HG03521 (cell line): ENCODE measurements around the gene BRAT1.

Source experiments
- ATAC-seq: cut with Tn5 transposase; IDR thresholded peaks from one replicate; pipeline ENCODE4 v1.9.1; 2021; ENCODE audit warnings: mild to moderate bottlenecking, moderate library complexity; ENCODE audit not compliant: unreplicated experiment

The BRAT1 gene

GRCh38 chr7:2514473-2515423, 40.6 kb downstream of the BRAT1 start:
- ATAC-seq: no peak

GRCh38 chr7:2513702-2514101, 41.6 kb downstream of the BRAT1 start:
- ATAC-seq: no peak

GRCh38 chr7:2512713-2513112, 42.6 kb downstream of the BRAT1 start:
- no peak for ATAC-seq

GRCh38 chr7:2512179-2512661, 43.1 kb downstream of the BRAT1 start:
- ATAC-seq: no peak

GRCh38 chr7:2511769-2512168, 43.6 kb downstream of the BRAT1 start:
- ATAC-seq: no peak

DNA sequence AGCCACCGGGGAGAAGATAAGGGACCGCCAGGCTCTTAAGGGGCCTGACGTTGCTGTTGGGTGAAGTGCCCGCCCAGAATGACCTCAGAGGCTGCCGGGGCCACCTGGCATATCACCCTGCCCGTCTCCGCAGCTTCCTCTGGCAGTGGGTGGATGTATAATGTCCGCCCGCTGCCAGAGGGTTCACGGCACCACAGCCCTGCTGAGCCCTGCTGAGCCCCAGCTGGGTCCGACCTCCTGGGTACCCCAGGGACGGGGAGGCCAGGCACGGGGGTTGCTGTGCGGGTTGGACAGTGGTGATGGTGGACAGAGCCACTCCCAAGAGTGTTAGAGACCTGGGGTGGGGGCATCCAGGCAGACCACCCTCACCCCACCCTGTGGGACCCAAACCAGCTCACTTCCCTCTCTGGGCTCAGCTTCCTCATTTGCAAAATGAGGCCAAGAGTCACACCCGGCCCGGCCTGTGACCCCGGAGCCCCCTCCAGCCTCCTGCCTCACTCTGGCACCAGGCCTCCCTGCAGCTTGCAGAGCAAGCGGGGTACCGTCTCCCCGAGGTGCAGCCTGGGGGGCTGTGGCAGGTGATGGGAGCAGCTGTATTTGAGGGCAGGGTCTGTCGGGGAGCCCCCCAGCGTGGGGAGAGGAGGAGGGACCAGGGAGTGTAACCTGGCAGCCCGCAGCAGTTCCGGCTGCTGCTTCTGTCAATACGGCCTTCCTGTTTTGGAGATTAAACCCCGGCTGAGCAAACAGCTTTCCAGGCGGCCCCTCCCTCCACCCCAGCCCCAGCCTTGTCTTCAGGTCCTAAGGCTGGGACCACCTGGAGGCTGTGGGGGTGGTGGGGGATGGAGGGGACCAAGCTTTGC, 44.2 kb downstream of the BRAT1 start:
- no peak for ATAC-seq

GRCh38 chr7:2510130-2510776, 45.1 kb downstream of the BRAT1 start:
- no peak for ATAC-seq

GRCh38 chr7:2509298-2509906, 45.9 kb downstream of the BRAT1 start:
- no peak for ATAC-seq

DNA sequence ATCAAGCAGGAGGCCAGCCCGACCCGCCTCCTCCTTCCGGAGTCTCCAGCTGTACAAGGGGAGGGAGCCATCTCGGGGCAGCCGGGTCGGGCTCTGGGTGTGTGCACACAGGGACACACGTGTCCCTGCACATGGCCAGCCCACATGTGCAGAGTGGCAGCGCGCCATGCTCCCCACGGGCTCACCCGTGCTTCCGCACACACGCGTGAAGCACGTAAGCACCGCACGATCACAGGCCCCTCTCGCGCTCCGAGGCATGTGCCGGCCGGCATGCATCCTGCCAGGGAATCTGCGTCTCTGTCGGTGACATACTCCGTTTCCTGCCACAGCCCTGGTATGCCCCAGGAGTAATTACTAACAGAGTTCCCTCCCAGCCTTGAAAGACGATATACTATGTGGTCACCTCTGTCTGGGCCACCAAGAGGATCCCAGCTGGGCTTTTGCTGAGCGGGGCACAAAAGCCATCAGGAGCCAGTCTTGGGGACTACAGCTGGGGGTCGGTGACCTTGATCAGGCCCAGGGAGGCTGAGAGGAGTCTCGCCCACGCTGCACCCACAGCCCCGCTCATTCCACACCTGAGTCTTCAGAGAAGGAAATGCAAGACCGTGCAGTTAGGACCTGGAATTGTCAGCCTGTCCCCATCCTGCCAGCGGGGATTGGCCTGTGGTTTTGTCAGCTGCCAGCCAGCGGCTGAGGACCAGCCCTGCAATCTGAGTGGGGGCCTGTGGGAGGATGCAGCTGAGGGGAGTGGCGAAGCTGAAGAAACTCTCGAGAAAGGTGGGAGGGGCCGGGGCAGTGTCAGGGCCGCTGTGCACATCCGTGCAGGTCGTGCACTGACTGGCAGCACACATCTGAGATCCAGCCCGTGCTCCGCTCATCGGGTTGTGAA, 46.8 kb downstream of the BRAT1 start:
- ATAC-seq: no peak

GRCh38 chr7:2507917-2508306, 47.4 kb downstream of the BRAT1 start:
- no peak for ATAC-seq

DNA sequence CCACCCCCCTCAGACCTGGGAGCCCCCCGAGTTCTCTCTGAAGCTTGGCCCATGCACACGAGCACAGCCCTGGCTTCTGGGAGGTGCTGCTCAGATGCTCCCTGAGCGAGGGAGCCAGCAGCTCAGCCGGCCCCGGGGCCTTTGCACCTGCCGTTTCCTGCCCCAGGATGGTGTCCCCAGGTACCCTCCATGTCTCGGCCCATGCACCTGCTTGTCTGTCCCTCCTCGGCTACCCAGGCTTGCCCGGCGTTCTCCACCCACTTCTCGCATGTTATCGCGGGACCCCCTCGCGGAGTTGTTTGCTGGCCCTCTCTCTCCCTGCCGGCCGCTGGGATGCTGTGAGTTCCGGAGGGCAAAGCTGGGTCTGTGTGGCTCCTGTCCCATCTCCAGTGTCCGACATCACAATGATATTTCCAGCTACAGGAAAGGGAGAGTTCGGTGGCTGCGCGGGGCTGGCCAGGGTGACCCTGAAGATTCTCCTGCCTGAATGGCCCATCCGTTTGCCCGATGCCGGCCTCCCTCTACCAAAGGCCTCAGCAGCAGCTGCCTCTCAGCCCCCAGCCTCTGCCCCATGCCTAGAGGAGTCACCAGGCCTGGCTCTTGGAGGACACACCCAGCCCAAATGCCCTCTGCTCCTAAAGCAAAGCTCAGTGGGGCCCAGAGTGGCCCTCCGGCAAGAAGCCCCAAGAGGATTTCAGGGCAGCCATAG, 48.0 kb downstream of the BRAT1 start:
- ATAC-seq: no peak

DNA sequence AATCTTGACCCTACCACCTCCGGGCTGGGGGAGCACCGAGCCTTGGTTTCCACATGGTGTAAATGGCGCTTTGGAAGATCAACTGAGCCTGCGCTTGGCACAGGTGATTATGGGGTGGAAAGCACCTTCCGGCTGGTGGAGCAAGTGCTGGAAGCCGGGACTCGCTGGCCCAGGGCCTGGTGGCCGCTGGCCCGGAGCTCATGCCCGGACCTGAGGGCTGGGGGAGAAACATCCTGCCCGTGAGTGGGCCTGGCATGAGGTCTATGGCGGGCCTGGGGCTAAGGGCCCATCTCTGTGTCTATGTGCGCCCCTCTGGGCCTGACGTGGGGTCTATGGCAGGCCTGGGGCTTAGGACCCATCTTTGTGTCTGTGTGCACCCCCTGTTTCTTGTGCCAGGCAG, 49.9 kb downstream of the BRAT1 start:
- ATAC-seq: no peak

GRCh38 chr7:2504889-2505375, 50.4 kb downstream of the BRAT1 start:
- ATAC-seq: no peak

- no peak for ATAC-seq
Observed at GRCh38 chr7:2504128-2504888, 51.0 kb downstream of the BRAT1 start.

DNA sequence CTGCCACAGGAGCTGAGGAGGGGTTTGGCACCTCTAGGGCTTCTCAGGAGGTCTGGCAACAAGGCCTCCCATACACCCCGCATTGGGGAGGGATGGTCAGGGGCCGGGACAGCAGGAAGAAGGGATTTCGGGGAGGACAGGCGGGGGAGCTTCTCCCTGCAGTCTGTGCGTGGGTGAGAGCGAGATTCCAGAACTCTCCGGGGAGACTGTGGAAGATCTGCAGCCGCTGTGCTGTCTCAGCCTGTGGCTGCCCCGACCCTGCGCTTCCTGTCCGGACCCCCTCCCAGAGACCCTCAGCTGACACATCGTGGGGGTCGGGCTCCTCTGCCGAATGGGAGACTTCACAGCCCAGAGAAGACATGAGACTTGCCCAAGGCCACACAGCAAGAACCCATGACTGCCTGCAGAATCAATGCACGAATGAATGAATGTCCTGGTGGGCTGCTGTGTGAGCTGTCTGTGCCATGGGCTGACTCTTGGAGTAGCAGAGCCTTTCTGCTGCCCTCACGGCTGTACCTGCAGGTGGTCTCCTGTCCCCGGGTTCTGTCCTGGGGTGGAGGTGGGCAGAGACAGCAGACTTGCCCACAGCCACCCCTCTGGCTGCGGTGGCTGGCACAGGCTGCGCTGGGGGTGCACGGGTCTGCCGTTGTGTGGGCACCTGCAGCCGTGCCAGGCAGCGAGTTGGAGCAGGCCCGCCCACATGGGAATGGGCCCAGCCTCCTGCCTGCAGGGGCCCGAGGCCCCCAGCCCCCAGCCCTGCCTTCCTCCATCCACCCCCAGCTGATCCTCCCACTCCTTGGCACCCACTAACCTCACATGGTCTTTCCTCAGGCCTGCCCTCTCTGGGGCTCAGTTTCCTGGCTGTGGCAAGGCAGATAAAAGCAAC, 52.0 kb downstream of the BRAT1 start:
- ATAC-seq: no peak

DNA sequence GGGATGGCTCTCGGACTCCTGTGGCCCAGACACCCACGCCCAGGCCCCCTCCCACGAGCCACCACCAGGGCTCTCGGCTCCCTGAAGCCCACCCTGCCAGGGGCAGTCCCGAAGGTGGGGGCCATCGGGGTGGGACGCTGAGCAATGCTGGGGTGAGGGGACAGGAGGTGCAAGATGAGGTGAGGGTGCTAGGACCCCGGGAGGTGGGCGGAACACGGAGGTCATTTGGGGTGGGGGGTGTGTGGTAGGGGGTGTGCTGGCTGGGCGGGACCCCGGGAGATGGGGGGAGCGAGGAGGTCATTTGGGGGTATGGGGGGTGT, 52.7 kb downstream of the BRAT1 start:
- ATAC-seq: no peak

GRCh38 chr7:2501947-2502646, 53.2 kb downstream of the BRAT1 start:
- no peak for ATAC-seq
